Uterine smooth muscle cell (primary cell): Measurements from ENCODE around the gene CYBC1. TPM values are rescaled to one million over a fixed set of nuclear protein-coding genes. Genes with fewer than 3 reads are reported as not detected.

Experiments
- total RNA-seq: library from RNA; depleted of rRNA; stranded (reverse); fragments of >200 nt; gene quantifications from 2 replicates; pipeline ENCODE4 v1.2.3, GENCODE V29; 2014

The CYBC1 gene
- 39.6 and 63.5 TPM in 2 replicates for total RNA-seq

GRCh38 chr17:82450357-82451106 lies at the start of gene CYBC1:
CYBC1 (minus strand) TSS chr17:82450752; CDS start chr17:82449254, 1,498 bp downstream.

GRCh38 chr17:82458179-82458884 lies 7.8 kb upstream of the CYBC1 start, which contains the start of gene NARF:
NARF (plus strand) TSS chr17:82458741; CDS start chr17:82458804, 63 bp downstream.

DNA sequence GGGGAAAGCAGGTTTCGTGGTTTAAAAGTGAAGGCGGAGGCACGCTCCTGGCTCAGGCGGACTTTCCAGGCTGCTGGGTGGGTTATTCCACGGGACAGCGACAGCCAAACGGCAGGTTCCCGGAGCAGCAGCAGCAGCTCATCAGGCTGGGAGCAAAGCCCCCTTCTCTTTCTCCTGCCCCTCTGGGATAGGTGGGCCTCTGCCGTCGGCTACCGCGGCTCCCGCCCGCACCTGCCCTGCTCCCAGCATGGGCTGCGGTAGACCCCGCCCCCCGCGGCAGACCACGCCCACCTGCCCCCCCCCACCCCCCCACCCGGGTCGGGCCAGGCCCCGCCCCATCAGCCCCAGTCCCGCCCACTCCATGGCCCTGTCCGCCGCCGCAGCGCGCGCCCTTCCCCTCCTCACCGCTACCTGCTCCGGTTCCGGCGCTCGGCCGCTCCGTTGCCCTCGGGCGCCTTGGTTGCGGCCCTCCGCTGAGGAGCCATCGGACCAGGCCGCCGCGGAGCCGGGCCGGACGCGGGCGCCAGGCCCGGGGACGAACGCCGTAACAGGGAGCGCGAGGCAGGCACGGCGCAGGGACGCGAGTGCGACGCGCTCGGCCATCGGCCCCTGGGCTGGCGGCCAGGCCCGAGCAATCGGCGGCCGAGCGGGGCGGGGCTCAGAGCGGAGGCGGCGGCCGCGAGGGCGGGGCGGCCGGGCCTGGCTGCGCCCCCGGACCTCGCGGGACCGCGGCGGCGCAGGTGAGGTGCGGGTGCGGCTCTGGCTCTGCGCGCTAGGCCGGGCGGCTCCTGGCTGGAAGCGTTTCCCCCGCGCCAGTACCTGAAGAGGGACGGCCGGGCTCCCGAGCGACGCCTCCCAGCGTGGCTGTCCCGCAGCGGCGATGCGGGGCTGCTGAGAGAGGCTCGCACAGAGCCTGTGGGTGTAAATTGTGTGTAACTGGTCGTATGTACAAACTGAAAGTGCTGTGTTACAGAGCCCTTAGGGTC lies 32.3 kb downstream of the CYBC1 start, which contains the start of the genes HEXD and OGFOD3:
TSS of gene HEXD (plus strand) at position 347 of the 986 bp plus-strand sequence. CDS start 1,453 bp downstream, outside the sequence.
TSS of gene OGFOD3 (minus strand) at position 586 of the 986 bp plus-strand sequence. CDS start at position 485, 101 bp downstream.

Other genes with a start within 250 kb of the CYBC1 start
- 21.7 and 22.1 TPM in 2 replicates for gene CCDC57, start 237.9 kb downstream of the CYBC1 start, total RNA-seq
- 119 and 123 TPM in 2 replicates for gene SLC16A3, start 221.7 kb downstream of the CYBC1 start, total RNA-seq
- gene CSNK1D, start 177.1 kb downstream of the CYBC1 start, total RNA-seq, result 57.6 and 59.3 TPM in 2 replicates
- gene CD7, start 133.1 kb downstream of the CYBC1 start, total RNA-seq, result not detected in 2 replicates
- 2.9 and 3.9 TPM in 2 replicates for gene SECTM1, start 117.0 kb downstream of the CYBC1 start, total RNA-seq
- gene TEX19, start 91.5 kb downstream of the CYBC1 start, total RNA-seq, result 0.12 TPM in 1 of 2 replicates, not detected in the other
- gene UTS2R, start 79.0 kb downstream of the CYBC1 start, total RNA-seq, result not detected in 2 replicates
- gene HEXD, start 32.4 kb downstream of the CYBC1 start, total RNA-seq, result 11.0 and 13.5 TPM in 2 replicates
- gene OGFOD3, start 32.2 kb downstream of the CYBC1 start, total RNA-seq, result 32.5 and 42.4 TPM in 2 replicates
- 26.0 and 32.4 TPM in 2 replicates for gene NARF, start 8.0 kb upstream of the CYBC1 start, total RNA-seq
- 28.6 and 29.1 TPM in 2 replicates for gene FOXK2, start 69.0 kb upstream of the CYBC1 start, total RNA-seq
- gene WDR45B, start 197.7 kb upstream of the CYBC1 start, total RNA-seq, result 54.2 and 77.8 TPM in 2 replicates
- 2.8 and 4.6 TPM in 2 replicates for gene RAB40B, start 247.9 kb upstream of the CYBC1 start, total RNA-seq